SK-MEL-5 (cell line): ENCODE data around the gene ZFP91. TPM values are rescaled to one million over a fixed set of nuclear protein-coding genes. Genes with fewer than 3 reads are reported as not detected.

Experiments used
- DNase-seq: peaks from one replicate; pipeline ENCODE4 v3.0.0-alpha.2; 2016; ENCODE audit warnings: low read depth, low spot score
- in situ Hi-C: cut with HindIII; loops from 2 replicates; pipeline ENCODE4 v1.10.0; 2016; ENCODE audit warnings: low sequenced_read_pairs, high pct_unique_total_duplicates, low pct_unique_long_range_greater_than_20kb
- total RNA-seq: library from RNA; depleted of rRNA; stranded (reverse); fragments of >200 nt; shearing (Covaris generic); gene quantifications from 2 replicates; pipeline ENCODE4 v1.2.3, GENCODE V29; 2014

ZFP91 gene
- total RNA-seq, 1 experiment from 2014 or later = 58.7 TPM

GRCh38 chr11:58578136-58578634 is 678 bp upstream of the ZFP91 start:
- DNase-seq = peak; percentile 96
- in situ Hi-C loops = no loop called here

GRCh38 chr11:58579192-58580129 is 598 bp downstream of the ZFP91 start:
- peak; percentile 90 for DNase-seq
- in situ Hi-C loops = no loop called here

GRCh38 chr11:58580311-58580710 is 1.4 kb downstream of the ZFP91 start:
- no peak for DNase-seq
- in situ Hi-C loops = no loop called here

GRCh38 chr11:58582437-58582836 is 3.6 kb downstream of the ZFP91 start:
- in situ Hi-C loops = no loop called here
- no peak for DNase-seq

DNA sequence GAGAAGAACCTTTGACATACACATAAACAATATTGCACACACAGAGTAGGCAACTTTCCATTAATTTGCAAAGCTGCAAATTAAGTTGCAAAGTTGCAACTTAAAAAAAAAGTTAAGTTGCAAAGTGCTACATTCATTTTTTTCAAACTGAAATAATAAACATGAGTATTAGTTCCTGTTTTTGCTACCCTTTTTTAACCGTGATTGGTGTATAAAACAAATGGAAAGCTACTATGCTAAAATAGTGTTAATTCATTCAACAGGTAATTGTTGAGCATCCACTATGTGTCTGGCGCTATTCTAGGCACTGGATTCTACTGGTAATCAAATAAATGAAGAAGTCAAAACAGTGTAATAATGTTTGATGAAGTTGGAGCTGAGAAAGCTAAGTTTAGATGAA is 8.1 kb downstream of the ZFP91 start:
- in situ Hi-C loops = no loop called here
- no peak for DNase-seq

DNA sequence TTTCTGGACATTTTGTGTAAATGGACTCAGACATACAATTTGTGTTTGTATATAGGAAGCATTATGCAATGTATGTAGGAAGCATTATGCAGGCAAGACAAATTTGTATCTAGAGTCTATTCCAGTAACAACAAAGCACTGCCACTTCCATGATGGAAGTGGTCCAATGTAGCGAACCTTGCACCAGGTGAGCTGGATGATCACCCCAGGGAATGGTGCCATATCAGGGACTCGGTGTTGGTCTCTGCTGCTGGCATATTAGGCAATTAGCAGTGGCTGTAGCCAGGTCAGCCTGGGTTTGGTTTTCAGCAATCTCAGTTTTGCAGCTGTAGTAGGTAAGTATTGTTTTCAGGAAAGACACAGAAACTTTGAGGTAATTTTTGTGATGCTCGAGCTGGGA is 12.8 kb downstream of the ZFP91 start:
- DNase-seq = no peak
- in situ Hi-C loops = no loop called here

DNA sequence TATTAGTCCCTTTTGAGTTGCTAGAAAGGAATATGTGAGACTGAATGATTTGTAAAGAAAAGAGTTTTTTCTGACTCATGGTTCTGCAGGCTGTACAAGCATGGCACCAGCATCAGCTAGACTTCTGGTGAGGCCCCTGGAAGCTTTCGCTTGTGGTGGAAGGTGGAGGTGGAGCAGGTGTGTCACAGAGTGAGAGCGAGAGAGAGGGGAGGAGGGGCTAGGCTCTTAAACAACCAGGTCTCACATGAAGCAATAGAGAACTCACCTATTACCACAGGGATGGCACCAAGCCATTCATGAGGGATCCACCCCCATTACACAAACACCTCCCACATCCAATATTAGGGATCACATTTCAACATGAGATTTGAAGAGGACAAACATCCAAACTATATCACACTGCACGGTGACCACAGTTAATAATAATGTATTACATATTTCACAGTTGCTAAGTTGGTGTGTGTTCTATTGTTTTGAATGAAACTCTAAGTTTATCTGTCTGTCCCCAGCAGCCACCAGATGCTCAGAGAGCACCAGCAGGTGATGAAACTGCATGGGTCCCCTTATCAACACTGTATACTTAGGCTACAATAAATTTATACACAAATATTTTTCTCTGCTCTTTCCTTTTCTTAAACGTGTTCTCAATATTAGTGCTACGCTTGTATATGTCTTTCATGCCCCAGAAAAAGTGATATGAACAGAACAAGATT is 14.1 kb downstream of the ZFP91 start:
- DNase-seq = no peak
- in situ Hi-C loops = no loop called here

DNA sequence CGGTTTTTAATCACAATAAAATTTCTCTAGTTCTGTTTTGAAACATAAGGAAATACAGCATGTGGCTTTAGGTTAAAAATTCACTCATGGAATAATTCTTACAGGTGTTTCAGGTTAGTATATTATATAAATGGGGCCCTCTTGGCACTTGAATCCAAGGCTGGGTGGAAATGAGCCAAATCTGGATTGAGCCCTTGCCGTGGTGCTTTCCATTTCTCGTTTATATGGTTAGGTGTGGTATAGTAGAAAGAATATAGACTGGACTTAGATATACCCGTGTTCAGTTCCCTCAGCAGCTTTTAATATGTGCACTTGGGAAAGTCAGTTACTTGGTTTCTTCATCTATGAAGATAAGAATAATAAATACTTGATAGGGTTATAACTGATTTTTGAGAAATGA is 16.0 kb downstream of the ZFP91 start:
- in situ Hi-C loops = no loop called here

DNA sequence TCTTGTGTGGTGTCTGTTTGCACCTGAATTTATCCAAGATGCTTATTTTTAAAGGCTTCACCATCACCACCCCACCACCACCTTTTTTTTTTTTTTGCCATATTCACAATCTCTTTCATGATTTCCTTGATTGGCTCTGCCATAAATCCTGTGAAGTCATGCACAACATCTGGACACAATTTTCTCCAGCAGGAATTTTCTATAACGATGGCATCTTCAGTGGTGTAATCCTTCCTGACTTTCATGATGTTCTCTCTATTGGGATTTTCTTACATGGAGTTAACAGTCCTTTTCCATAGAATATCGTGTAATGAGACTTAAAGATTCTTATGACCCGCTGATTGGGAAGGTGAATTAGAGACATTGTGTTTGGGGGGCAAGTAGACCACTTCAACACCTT is 17.8 kb downstream of the ZFP91 start:
- in situ Hi-C loops = no loop called here

More for the DNA sequence above, 16.0 kb downstream of the ZFP91 start:
- DNase-seq = no peak

DNA sequence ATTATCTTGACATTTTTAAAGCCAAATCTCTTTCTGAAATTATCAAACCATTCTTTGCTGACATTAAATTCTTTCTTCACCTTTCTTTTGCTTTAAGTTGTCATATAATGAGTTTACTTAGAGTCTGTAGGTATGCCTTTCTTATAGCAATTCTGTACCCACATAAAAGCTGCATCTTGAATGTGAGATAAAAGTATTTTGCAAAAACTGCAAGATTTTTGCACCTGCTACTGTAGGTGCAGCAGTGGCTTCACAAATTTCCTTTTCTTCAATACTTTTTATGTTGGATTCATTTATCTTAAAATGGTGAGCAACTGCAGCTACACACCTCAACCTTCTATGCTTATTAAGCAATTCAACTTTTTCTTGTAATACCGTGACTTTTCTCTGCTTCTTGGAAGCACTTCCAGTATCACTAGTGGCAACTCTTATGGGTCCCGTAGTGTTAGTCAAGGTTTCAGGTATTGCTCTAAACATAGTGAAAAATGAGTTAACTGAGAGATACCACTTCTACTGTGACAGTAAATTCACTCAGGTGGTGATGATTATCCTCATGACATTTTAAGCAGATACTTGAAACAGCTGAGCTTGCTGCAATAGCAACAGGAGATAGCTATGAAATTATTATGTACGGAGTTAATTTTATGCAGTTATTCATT is 18.8 kb downstream of the ZFP91 start:
- DNase-seq = no peak
- in situ Hi-C loops = no loop called here

More for the DNA sequence above, 17.8 kb downstream of the ZFP91 start:
- DNase-seq = no peak

DNA sequence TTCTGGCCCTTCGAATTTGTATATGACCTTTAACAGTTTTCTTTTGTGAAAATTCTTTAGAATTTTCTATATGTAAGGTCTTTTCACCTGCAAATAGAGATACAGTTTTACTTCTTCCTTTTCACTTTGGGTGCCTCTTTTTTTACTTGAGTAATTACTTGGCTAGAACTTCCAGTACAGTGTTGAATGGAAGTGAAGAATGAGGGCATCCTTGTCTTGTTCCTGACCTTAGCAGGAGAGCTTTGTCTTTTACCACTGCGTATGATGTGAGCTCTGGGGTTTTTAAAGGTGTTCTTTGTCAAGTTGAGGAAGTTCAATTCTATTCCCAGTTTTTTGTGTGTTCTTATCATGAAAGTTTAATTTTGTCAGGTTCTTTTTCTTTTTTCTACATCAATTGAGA is 21.6 kb downstream of the ZFP91 start:
- in situ Hi-C loops = no loop called here
- DNase-seq = no peak

DNA sequence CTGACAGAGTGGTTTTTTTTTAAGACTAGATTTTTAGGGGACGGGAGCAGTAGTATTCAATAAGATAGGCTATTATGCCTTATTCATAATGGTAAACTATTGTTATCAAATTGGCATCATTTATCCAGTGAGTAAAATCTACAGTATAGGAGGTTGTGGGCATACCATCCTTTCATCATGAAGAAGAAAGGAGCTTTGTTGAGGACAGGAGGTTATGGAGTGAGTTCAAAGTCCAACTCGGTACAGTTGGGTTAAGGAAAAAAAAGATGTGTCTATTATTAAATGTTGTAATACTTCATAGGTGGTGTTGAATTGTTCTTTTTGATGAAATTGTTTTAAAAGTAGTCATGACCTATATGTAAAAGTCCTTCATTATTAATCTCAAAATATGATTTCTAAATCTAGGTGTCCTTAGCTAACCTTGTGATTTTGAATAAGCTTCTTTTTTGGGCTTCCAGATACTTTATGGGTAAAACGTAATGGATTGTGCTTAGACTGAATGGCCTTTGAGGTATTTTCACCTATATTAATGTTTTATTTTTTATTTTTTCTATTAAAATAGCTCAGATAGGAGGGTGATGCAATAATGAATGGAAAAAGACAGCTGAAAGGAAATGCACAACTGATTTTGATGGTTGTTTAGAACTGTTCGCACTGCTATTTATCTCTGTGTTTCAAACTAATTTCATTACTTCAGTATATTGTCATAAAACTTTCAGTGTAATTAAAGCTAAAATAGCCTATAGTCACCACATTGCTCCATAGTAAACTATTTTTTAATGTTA is 28.3 kb downstream of the ZFP91 start:
- in situ Hi-C loops = no loop called here
- no peak for DNase-seq

GRCh38 chr11:58608331-58608730 is 29.5 kb downstream of the ZFP91 start:
- in situ Hi-C loops = no loop called here

DNA sequence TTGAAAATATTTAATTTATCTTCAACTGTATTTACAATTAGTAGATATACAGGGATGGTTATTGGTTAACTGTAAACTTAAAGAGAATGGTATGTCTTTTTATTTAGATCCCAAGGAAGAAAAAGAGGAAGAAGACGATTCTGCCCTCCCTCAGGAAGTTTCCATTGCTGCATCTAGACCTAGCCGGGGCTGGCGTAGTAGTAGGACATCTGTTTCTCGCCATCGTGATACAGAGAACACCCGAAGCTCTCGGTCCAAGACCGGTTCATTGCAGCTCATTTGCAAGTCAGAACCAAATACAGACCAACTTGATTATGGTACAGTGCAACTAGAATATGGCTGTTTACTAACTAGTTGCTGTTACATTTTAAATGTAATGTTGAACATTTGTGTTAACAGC is 30.9 kb downstream of the ZFP91 start:
- in situ Hi-C loops = no loop called here
- no peak for DNase-seq

More at GRCh38 chr11:58608331-58608730, 29.5 kb downstream of the ZFP91 start:
- DNase-seq = no peak

- in situ Hi-C loops = no loop called here
- DNase-seq = no peak
Observed at GRCh38 chr11:58613228-58613627, 34.4 kb downstream of the ZFP91 start.

DNA sequence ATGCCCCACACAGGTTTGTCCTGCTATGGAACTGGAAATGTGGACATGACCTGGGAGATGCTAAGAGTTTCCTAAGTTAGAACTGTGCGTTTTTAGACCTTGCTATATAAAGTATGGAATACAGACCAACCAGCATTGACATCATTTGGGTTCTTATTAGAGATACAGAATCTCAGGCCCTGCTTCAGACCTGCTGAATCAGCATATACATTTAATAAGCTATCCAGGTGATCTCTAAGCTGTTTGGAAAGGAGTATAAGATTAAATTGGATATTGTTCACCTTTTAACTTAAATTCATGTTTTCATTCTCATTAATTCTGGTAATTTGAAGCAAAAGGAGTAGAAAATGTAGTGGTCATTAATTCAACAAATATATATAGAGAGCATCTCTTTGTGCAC is 36.7 kb downstream of the ZFP91 start:
- in situ Hi-C loops = no loop called here
- no peak for DNase-seq

DNA sequence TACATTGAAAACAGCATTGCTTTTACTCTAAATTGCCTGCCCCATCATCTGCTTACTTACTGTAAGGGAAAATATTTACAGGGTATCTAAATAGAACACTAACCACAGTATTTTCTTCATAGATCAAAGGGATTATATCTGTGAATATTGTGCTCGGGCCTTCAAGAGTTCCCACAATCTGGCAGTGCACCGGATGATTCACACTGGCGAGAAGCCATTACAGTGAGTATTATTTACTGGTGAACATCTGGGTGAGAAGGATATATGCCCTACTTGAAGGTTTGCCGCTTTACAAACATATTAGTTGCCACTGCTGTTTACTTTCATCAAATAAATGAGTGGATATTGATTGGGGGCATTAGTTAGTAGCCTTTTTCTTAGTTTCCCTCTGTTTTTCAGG is 37.7 kb downstream of the ZFP91 start:
- in situ Hi-C loops = no loop called here
- DNase-seq = no peak
